Sigmoid colon (tissue), 4 donors: ENCODE data around the gene GPR34.

Source experiments
- POLR2A ChIP-seq, 2 donors: fragments of 450-650 bp; IDR thresholded peaks; one replicate each; pipeline ENCODE4 v1.6.1; 2016; ENCODE audit warnings: antibody characterized with exemption in 2 of 2, mild to moderate bottlenecking in 2 of 2, moderate library complexity in 2 of 2
- POLR2AphosphoS5 ChIP-seq, 4 donors: sonication (generic); formaldehyde crosslinking; IDR thresholded peaks; one replicate each; pipeline ENCODE4 v1.6.1; 2017; ENCODE audit warnings: antibody characterized with exemption in 4 of 4
- TF ChIP-seq, protein P1 (sequence below), 4 experiments: fragments of 450-650 bp in 3 of 4; fragments of 200-600 bp in 1 of 4; IDR thresholded peaks; one replicate each; pipeline ENCODE4 v1.5.1; 2016 to 2019; ENCODE audit warnings: antibody characterized with exemption in 4 of 4, mild to moderate bottlenecking in 3 of 4, moderate library complexity in 2 of 4

DNA sequence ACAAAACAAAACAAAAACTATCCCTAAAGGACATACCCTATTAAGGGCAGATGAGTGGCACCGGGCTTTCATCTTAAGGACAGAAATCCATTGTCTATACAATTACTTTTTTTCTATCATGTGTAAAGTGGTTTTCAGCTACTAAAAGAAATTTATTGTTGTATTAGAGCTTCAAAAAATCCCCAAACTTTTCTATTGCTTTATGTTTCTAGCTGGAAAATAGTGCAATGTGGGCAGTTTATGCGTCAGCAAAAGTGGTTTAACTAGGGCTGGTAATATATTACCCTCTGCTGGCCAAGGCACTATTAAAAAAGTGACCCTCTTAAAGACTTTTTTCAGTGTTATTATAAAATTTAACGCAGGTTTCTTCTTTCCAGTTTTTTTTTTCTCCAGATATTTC is 19.7 kb downstream of the GPR34 start:
- TF ChIP-seq, protein P1, sequence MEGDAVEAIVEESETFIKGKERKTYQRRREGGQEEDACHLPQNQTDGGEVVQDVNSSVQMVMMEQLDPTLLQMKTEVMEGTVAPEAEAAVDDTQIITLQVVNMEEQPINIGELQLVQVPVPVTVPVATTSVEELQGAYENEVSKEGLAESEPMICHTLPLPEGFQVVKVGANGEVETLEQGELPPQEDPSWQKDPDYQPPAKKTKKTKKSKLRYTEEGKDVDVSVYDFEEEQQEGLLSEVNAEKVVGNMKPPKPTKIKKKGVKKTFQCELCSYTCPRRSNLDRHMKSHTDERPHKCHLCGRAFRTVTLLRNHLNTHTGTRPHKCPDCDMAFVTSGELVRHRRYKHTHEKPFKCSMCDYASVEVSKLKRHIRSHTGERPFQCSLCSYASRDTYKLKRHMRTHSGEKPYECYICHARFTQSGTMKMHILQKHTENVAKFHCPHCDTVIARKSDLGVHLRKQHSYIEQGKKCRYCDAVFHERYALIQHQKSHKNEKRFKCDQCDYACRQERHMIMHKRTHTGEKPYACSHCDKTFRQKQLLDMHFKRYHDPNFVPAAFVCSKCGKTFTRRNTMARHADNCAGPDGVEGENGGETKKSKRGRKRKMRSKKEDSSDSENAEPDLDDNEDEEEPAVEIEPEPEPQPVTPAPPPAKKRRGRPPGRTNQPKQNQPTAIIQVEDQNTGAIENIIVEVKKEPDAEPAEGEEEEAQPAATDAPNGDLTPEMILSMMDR (IDR thresholded peaks at IDR 0.05), result no peak
- TF ChIP-seq POLR2A (IDR thresholded peaks at IDR 0.05), result no peak
- TF ChIP-seq POLR2AphosphoS5 (IDR thresholded peaks at IDR 0.05), result no peak
